Adipose tissue (tissue), 3 donors: Measurements from ENCODE around the gene GABRA1. TPM values are rescaled to one million over a fixed set of nuclear protein-coding genes. Genes with fewer than 3 reads are reported as not detected.

Source experiments
- H3K27ac ChIP-seq: one replicate; pipeline ENCODE4 v1.5.1; 2013; ENCODE audit warnings: low read depth, low read length
- WGBS, 3 donors: extraction: QIAGEN DNeasy Blood & Tissue Kit; methylation state at CpG; one replicate each; pipeline ENCODE4 v1.1.7; 2013; 5-methylcytosine and 5-hydroxymethylcytosine counted together
- polyA plus RNA-seq, 3 donors: library from polyadenylated mRNA; stranded (reverse); fragments of 200-250 nt; gene quantifications; one replicate each; pipeline ENCODE4 v1.2.3, GENCODE V29; 2013
- donor health status: healthy with polysubstance abuse.
- donor health status: Bipolar disorder and iron deficiency.
- donor health status: healthy.

The GABRA1 gene
- polyA plus RNA-seq: under 1 TPM in 1 of 3 donors, not detected in 2; 0.09 TPM

DNA sequence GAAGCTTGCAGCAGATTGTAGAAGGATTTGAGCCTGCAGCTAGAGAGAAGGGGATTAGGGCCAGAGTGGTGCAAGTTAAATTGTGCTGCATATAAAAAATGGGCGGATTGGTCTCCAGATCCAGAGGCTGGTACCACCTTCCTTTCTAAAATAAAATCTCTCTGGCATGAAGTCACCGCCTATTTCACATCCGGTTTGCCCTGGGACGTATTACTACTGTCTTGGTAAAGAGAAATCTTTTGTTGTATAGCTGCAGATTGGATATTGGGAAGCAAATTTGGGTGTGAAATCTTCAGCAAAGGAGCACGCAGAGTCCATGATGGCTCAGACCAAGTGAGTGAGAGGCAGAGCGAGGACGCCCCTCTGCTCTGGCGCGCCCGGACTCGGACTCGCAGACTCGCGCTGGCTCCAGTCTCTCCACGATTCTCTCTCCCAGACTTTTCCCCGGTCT is at the start of gene GABRA1:
Gene GABRA1, plus strand, starts transcription at position 180 of the 451 bp plus-strand sequence. CDS start 2,691 bp downstream, outside the sequence.
- no peak within 1 kb of the TSS for H3K27ac ChIP-seq
- 1 to 4% (median 2%) methylated on average over 16 of the region's 16 CpGs for WGBS, 3 donors

DNA sequence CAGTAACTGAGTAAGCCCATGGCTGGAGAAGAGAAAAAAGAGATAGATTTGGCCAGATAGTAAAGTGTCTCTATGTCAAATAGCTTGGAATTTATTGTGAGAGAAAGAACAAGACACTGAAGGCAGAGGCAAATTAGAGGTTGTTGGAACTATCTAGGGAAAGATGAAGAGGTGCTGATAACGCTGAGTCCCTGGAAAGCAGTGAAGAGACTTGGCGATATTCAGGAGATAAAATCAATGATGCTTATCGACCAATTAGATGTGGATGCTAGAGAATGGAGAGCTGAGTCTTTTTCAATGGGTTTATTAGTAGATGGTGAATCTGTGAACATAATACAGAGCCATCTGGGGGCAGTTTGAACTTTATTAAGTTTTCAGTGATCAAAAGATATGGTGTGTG is 48.6 kb upstream of the GABRA1 start:
- 75 to 83% (median 76%) methylated on average over 3 of the region's 3 CpGs for WGBS, 3 donors

DNA sequence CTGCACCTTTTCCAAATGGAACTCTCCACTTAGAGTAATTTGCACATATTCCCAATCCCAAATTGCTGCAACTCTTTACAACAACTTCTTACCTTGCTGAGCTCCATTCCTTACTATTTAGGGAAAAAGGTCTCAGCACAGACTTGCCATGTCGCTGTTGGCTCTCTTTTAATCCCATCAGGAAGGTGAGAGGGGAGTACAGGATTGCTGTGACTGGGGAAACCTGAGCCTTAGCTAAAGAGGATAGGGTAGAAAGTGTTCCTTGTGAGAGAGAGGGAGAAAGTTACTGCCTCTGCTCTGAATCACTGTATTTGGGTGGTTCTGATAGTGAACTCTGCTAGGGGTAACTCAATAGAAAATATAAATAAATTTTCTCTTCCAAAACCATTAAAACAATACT is 43.7 kb upstream of the GABRA1 start:
- WGBS, 3 donors: 19 to 61% (median 22%) methylated on average over 1 of the region's 1 CpG
- H3K27ac ChIP-seq: no peak overlapping the region

More for the DNA sequence above, 48.6 kb upstream of the GABRA1 start:
- no peak overlapping the region for H3K27ac ChIP-seq

DNA sequence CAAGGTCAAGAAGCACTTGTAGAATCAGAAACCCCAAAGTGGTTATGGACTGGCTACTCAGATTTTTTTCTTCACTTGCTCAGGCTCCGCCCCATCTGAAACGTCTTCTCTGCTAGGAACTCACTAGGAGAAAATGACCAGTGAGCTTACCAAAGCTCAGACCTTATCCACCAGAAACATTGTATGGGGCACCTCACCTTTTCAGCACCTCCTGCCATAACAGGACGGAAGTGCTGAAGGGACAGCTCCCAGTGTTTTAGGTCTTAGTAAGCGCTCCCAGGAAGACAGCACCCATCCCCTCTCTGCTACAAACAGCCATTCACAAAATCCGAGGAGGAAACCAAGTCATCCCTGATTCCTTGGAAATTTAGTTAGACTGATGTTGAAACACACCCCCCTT is 1.2 kb upstream of the GABRA1 start:
- WGBS, 3 donors: 8 to 10% (median 9%) methylated on average over 5 of the region's 5 CpGs
- no peak overlapping the region for H3K27ac ChIP-seq

DNA sequence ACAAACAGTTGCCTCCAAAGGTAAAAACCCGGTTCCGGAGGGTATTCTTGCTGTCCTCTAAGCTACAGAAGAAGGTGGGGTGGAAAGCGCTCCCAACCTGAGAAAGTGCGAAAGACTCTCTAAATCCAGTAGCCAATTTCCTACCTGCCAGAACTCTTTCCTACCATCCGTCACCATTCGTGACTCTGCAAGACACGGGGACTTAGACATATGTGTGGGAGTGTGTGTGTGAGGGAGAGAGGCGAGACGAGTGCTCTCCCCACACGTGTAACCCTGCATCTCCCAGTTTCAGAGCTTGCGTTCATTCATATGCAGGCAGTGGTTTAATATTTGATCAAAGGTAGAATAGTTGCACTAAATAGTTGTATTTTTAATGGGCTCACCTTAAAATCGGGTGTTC is 473 bp upstream of the GABRA1 start:
- no peak overlapping the region for H3K27ac ChIP-seq
- 1 to 3% (median 1%) methylated on average over 12 of the region's 12 CpGs for WGBS, 3 donors

DNA sequence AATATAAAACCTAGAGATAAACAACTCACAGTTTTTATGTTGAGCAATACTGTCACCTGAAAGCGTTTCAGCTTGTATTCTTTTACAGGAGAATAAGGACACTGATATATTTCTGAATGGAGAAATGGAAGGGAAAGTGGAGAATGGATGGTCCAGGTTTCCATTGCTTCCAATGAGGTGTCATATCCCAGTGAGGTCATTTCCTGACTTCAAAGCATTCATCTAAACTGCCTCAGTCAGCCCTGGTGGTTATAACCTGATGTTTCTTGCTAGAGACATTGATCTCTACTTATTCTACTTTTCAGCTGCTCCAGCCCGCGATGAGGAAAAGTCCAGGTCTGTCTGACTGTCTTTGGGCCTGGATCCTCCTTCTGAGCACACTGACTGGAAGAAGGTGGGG is 2.6 kb downstream of the GABRA1 start:
- no peak overlapping the region for H3K27ac ChIP-seq
- WGBS, 3 donors: 67 to 72% (median 69%) methylated on average over 3 of the region's 3 CpGs

DNA sequence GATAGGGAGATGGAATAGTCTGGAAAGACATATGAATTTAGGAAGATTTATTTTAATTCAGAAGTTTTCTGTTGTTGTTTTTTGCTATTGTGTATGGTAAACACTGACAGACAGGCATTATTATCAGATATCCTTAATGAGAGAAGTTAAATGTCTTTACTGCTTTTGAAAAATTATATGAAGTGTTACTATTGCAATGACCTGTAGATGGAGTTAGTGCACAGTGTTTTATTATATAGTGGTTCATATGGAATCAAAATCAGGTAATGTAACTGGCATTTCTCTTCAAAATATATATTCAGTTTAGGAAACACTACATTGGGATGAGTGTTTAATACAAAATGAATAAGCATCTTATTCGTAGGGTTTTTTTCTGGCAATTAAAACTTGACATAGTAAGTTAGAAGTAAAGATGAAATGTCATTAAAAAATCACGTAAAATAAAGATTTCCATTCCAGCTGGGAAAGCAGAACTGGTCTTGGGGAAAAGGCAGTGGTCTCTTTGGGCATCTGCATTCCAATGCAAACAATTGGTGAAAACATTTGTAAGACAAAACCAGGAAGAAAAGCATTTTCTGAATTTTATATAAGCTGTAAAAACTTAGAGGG is 3.9 kb downstream of the GABRA1 start:
- WGBS, 3 donors: 51 to 54% (median 53%) methylated on average over 2 of the region's 2 CpGs
- no peak overlapping the region for H3K27ac ChIP-seq

DNA sequence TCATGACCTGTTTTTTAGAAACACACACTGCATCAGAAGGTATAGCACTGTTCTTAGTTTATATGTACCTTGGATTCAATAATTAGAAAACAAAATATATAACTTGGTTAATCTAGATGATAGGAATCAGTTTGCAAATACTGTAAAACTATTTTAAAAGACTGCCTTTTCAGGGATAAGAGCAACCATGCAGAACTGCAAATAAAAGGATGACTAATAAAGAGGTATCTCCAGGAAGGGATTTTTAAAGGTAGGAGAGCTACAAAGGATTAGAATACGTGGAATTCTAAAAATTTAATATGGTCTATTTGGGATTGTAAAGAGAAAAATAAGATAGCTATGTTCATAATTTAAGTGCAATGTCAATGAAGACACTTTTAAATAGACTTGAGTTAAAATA is 9.4 kb downstream of the GABRA1 start:
- no peak overlapping the region for H3K27ac ChIP-seq
- WGBS, 3 donors: 39 to 48% (median 47%) methylated on average over 1 of the region's 1 CpG

DNA sequence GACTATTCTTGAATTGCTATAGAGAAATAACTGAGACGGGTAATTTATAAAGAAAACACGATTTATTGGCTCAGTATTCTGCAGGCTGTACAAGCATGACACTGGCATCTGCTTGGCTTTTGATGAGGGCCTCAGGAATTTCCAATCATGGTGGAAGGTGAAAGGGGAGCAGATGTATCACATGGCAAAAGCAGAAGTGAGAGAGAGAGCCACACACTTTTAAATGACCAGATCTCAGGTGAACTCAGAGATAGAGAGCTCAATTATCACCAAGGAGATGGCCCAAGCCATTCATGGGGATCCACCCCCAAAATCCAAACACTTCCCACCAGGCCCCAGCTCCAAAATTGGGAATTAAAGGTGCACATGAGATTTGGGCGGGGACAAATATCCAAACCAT is 15.3 kb downstream of the GABRA1 start:
- 77 to 85% (median 78%) methylated on average over 3 of the region's 3 CpGs for WGBS, 3 donors
- H3K27ac ChIP-seq: no peak overlapping the region

DNA sequence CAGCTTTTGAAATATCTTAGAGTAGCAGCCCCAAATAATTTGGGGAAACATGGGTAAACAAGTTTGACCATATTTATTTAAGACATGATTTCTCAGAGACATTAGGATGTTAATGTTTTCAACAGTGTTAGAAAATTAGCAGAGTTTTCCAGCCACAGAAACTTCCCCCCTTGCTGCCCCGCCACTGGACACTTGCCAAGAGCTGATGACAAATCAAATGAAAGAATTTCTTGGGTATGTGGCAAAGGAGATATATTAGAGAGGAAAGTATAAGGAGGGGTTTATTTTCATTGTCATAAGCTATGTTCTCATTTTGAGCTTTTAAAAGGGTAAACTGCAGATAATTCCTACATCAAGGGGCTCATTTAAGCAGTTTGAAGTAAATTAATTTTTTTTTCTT is 15.9 kb downstream of the GABRA1 start:
- no peak overlapping the region for H3K27ac ChIP-seq
- 26 to 57% (median 41%) methylated on average over 1 of the region's 1 CpG for WGBS, 3 donors

DNA sequence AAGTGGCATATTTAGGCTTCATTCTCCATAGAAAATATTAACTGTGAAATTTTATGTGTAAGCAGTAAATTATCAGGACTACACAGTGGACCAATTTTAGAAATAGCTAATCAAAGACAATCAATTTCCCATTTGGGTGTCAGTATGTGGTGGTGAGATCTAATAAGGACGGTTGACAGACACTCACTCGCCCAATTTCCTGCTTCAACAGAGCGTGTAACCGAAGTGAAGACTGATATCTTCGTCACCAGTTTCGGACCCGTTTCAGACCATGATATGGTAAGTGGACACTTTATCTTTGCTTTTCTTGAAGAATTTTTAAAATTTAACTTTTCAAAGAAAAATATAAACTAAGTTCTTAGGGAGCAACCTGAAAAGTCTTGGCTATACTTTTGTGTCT is 17.6 kb downstream of the GABRA1 start:
- no peak overlapping the region for H3K27ac ChIP-seq
- 77 to 88% (median 83%) methylated on average over 7 of the region's 7 CpGs for WGBS, 3 donors

DNA sequence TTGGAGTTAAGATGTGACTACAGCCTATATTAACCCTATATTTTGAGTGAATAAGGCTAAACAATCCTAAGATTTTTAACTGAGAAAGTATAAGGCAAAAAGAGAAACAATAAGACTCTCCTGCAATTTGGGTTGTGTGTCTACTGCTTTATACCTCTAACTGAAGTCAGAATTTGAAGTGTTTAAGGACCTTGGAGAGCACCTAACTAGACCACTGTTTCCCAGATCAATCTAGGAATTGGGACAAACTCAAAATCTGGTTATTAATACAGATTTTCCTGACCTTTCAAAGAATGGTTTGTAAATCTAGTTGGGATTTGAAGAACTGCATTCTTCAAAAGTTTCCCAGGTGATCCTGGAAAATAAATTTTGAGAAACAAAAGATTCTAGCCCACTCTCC is 42.1 kb downstream of the GABRA1 start:
- no peak overlapping the region for H3K27ac ChIP-seq

DNA sequence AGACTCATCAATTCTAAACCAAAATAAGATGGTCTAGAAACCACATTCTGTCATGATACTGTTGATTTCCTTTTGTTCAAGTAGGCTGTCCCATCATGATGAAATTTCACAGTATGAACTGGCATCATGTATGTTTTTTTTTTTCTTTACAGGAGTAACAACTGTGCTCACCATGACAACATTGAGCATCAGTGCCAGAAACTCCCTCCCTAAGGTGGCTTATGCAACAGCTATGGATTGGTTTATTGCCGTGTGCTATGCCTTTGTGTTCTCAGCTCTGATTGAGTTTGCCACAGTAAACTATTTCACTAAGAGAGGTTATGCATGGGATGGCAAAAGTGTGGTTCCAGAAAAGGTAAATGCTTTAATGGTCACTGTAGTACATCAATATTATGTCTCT is 47.6 kb downstream of the GABRA1 start:
- no peak overlapping the region for H3K27ac ChIP-seq
- 48 to 74% (median 72%) methylated on average over 1 of the region's 1 CpG for WGBS, 3 donors

DNA sequence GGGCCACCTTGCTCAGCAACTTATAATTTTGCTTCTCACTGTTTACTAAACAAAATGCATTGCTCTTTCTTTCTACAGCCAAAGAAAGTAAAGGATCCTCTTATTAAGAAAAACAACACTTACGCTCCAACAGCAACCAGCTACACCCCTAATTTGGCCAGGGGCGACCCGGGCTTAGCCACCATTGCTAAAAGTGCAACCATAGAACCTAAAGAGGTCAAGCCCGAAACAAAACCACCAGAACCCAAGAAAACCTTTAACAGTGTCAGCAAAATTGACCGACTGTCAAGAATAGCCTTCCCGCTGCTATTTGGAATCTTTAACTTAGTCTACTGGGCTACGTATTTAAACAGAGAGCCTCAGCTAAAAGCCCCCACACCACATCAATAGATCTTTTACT is 49.1 kb downstream of the GABRA1 start:
- WGBS, 3 donors: 63 to 72% (median 72%) methylated on average over 7 of the region's 7 CpGs
- no peak overlapping the region for H3K27ac ChIP-seq

DNA sequence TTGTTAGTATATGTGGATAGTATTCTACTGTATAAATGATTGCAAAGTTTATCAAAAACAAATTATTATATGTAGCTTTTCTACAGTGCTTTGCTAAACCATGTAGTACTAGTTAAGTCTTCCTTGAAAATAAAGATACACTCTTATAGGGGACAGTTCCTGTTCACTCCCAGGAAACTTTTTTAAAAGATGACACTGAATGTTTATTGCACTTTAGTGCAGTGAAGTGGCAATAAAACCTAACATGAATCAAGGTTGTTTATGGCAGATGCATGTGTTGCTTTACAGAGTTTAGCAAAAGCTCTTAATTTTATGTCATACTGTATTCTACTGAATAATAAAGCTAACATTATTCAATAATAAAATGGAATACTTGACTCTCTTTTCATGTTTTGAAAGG is 51.7 kb downstream of the GABRA1 start:
- no peak overlapping the region for H3K27ac ChIP-seq

DNA sequence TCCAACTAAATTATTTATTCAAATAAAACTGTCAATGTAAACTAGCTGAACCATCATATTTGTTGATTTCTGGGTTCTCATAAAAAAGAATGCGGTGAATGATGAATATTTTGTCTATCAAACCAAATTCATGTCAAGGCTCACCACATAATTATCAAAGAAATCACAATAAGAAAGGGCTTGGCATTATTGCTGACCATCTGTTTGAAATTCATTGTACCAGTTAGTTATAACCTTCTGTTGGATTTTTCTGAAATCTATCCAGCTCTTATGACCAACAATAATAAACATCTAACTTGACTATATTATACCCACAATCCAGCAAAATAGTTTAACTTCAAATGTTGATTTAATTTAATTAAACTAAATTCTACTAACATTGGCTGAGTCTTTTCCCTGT is 53.1 kb downstream of the GABRA1 start:
- WGBS, 3 donors: 90 to 95% (median 93%) methylated on average over 1 of the region's 1 CpG
- H3K27ac ChIP-seq: no peak overlapping the region

DNA sequence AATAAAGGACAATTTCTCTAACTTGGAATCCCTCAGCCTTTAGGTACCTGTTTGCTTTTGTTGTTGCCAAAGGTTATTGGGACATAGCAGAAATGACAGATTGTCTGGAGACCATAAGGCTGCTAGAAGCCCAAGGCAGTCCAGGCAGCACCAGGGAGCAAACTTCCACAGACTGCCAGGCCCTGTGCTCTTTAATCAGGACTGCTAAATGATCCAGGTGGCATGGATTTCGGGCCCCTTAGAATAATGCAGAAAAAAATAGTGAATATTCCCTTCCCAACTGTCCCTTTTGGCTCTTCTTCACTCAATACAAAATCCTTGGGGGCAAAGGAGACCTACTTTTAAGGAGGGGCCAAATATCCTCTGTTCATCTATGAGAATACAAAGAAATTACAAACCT is 73.9 kb downstream of the GABRA1 start:
- 34 to 47% (median 36%) methylated on average over 1 of the region's 1 CpG for WGBS, 3 donors

DNA sequence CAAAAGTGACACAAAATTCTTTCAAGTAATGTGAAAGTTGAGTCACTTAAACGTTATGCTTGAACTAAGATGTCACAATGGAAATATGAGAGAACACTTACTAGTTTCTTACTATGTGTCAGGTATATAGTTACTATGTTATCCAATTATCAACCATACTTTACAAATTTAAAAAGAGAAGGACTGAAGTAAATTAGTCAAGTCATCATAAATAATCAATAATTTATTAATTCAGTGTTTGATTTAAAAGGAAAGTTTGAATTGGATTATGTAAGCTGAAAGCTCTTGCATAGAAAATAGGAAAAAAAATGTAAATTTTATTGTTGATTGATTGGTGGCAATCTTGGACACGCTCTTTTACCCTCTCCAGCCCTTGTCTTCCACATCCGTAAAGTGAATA is 76.3 kb downstream of the GABRA1 start:
- no peak overlapping the region for H3K27ac ChIP-seq
- 81 to 86% (median 82%) methylated on average over 3 of the region's 3 CpGs for WGBS, 3 donors

More for the DNA sequence above, 73.9 kb downstream of the GABRA1 start:
- no peak overlapping the region for H3K27ac ChIP-seq

DNA sequence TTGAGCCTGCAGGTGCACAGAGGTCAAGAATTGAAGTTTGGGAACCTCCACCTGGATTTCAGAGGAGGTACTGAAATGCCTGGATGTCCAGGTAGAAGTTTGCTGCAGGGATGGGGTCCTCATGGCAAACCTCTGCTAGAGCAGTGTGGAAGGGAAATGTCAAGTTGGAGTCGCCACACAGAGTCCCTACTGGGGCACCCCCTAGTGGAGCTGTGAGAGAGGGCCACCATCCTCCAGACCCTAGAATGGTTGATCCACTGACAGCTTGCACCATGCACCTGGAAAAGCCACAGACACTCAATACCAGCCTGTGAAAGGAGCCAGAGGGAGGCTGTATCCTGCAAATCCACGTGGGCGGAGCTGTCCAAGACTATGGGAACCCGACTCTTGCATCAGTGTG is 78.0 kb downstream of the GABRA1 start:
- no peak overlapping the region for H3K27ac ChIP-seq

DNA sequence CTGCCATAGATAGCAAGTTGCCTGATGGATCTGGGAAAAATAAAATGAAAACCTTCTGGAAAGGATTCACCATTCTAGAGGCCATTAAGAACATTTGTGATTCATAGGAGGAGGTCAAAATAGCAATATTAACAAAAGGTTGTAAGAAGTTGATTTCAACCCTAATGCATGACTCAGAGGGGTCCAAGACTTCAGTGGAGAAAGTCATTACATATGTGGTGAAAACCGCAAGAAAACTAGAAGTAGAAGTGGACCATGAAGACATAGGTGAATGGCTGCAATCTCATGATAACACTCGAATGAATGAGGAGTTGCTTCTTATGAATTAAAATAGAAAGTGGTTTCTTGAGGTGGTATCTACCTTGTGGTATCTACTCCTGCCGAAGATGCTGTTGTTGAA is 86.6 kb downstream of the GABRA1 start:
- WGBS, 3 donors: 74 to 85% (median 81%) methylated on average over 3 of the region's 3 CpGs
- H3K27ac ChIP-seq: no peak overlapping the region

More for the DNA sequence above, 78.0 kb downstream of the GABRA1 start:
- WGBS, 3 donors: 68 to 74% (median 72%) methylated on average over 4 of the region's 4 CpGs

DNA sequence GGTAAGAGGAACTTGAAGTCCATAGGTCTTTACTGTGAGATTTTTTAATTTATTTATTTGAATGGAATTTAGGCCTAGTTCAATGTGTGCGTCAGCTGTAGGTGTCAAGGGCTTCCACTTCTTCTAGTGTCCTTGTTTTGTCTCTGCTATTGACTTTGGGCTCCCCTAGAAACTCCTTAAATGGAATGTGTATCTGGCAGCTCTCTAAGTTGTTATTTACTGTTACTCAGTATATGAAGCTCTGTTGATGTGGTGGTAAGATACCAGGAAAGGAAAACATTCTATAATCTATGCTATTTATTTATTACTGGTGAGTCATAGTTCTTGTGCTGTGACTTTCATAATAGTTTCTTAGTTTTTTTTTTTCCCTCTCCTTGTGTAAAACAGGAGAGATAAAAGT is 97.1 kb downstream of the GABRA1 start:
- H3K27ac ChIP-seq: no peak overlapping the region
- WGBS, 3 donors: 86 to 91% (median 88%) methylated on average over 1 of the region's 1 CpG
